MM.1S (cell line): Measurements from ENCODE around the gene DCBLD1.

Source experiments
- EZH2 ChIP-seq: fragments of 300-600 bp; sonication (generic); optimal IDR thresholded peaks from 2 replicates; pipeline ENCODE3; 2017; ENCODE audit warnings: low read depth, mild to moderate bottlenecking, antibody characterized with exemption, low read length, mixed read lengths
- EZH2phosphoT487 ChIP-seq: fragments of 300-600 bp; sonication (generic); IDR thresholded peaks from 2 replicates; pipeline ENCODE4 v1.6.1; 2018; ENCODE audit warnings: antibody characterized with exemption, low read length
- TF ChIP-seq, protein P1 (sequence below): fragments of 300-600 bp; sonication (generic); IDR thresholded peaks from 2 replicates; pipeline ENCODE4 v1.5.1; 2016; ENCODE audit warnings: antibody characterized with exemption, low read length, mixed read lengths

DNA sequence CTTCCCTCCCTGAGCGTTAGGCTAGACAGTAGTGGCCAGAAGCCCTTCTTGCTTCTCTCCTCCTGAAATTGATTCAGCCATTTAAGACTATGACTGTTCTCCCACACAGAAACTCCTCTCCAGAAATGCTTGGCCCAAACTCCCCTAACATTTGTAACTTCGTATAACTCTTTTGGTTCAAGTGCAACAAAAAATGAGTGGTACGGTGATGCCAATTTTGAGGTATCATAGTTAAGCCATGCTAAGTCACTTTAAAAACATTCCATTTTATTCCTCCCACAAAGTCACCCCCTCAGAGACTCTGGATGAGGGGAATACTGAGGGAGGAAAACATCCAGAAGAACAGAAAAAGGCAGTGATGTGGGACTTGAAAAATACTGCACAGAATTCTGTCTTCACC is 35.6 kb upstream of the DCBLD1 start:
- TF ChIP-seq EZH2, result no peak
- TF ChIP-seq, protein P1, sequence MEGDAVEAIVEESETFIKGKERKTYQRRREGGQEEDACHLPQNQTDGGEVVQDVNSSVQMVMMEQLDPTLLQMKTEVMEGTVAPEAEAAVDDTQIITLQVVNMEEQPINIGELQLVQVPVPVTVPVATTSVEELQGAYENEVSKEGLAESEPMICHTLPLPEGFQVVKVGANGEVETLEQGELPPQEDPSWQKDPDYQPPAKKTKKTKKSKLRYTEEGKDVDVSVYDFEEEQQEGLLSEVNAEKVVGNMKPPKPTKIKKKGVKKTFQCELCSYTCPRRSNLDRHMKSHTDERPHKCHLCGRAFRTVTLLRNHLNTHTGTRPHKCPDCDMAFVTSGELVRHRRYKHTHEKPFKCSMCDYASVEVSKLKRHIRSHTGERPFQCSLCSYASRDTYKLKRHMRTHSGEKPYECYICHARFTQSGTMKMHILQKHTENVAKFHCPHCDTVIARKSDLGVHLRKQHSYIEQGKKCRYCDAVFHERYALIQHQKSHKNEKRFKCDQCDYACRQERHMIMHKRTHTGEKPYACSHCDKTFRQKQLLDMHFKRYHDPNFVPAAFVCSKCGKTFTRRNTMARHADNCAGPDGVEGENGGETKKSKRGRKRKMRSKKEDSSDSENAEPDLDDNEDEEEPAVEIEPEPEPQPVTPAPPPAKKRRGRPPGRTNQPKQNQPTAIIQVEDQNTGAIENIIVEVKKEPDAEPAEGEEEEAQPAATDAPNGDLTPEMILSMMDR, result no peak
- TF ChIP-seq EZH2phosphoT487, result no peak
